ENCODE data around the gene FAM120B.

DNA sequence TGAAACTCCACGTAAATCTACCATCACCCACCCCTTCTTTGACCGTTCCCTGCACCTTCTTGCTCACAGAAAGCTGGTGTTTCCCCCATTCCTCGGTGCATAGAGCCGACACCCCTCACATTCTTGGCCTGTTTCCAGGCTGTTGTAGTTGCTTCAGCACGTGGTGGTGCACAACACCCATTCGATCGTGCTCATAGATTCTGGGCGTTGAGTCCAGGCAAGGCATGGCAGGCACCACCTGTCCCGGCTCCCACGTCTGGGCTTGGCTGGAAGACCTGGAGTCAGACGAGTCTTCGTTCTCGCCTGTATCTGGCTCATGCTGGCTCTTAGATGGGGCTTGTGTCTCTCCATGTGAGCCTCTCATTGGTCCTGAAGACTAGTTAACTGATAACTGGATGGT is 100.6 kb downstream of the FAM120B start:
- TF ChIP-seq POLR2A (IDR thresholded peaks at IDR 0.05; ENCODE audit: borderline replicate concordance, extremely low read depth, insufficient read depth, insufficient read length) (no peak), ATF3 (IDR thresholded peaks at IDR 0.05) (no peak), SP1 (IDR thresholded peaks at IDR 0.05; ENCODE audit: low read depth) (no peak), EZH2phosphoT487 (IDR thresholded peaks at IDR 0.05; ENCODE audit: borderline replicate concordance) (no peak), SRF (IDR thresholded peaks at IDR 0.05; ENCODE audit: low read depth) (no peak), REST (IDR thresholded peaks at IDR 0.05; ENCODE audit: low read depth) (no peak), SIN3A (IDR thresholded peaks at IDR 0.05; ENCODE audit: low read depth) (no peak), POLR2AphosphoS5 (IDR thresholded peaks at IDR 0.05; ENCODE audit: low read depth, low read length) (no peak), RAD21 (IDR thresholded peaks at IDR 0.05; ENCODE audit: low read depth) (no peak), EZH2 (IDR thresholded peaks at IDR 0.05) (no peak), EGR1 (IDR thresholded peaks at IDR 0.05; ENCODE audit: low read depth) (no peak)
- TF ChIP-seq, protein P1, sequence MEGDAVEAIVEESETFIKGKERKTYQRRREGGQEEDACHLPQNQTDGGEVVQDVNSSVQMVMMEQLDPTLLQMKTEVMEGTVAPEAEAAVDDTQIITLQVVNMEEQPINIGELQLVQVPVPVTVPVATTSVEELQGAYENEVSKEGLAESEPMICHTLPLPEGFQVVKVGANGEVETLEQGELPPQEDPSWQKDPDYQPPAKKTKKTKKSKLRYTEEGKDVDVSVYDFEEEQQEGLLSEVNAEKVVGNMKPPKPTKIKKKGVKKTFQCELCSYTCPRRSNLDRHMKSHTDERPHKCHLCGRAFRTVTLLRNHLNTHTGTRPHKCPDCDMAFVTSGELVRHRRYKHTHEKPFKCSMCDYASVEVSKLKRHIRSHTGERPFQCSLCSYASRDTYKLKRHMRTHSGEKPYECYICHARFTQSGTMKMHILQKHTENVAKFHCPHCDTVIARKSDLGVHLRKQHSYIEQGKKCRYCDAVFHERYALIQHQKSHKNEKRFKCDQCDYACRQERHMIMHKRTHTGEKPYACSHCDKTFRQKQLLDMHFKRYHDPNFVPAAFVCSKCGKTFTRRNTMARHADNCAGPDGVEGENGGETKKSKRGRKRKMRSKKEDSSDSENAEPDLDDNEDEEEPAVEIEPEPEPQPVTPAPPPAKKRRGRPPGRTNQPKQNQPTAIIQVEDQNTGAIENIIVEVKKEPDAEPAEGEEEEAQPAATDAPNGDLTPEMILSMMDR (IDR thresholded peaks at IDR 0.05 in 2 of 3, conservative IDR thresholded peaks at IDR 0.05 in 1 of 3; ENCODE audit: borderline replicate concordance in 1 of 3, insufficient read depth in 1 of 3, low read depth in 2 of 3, low read length in 2 of 3) = no peak
- TF ChIP-seq, protein P2, sequence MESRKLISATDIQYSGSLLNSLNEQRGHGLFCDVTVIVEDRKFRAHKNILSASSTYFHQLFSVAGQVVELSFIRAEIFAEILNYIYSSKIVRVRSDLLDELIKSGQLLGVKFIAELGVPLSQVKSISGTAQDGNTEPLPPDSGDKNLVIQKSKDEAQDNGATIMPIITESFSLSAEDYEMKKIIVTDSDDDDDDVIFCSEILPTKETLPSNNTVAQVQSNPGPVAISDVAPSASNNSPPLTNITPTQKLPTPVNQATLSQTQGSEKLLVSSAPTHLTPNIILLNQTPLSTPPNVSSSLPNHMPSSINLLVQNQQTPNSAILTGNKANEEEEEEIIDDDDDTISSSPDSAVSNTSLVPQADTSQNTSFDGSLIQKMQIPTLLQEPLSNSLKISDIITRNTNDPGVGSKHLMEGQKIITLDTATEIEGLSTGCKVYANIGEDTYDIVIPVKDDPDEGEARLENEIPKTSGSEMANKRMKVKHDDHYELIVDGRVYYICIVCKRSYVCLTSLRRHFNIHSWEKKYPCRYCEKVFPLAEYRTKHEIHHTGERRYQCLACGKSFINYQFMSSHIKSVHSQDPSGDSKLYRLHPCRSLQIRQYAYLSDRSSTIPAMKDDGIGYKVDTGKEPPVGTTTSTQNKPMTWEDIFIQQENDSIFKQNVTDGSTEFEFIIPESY (IDR thresholded peaks at IDR 0.05; ENCODE audit: extremely low read depth, insufficient replicate concordance, low read length) = no peak

Data from HCT116 (cell line).